CD4-positive, CD25-positive, alpha-beta regulatory T cell (primary cell): ENCODE measurements around the gene FSHR. TPM values are rescaled to one million over a fixed set of nuclear protein-coding genes. Genes with fewer than 3 reads are reported as not detected.

ENCODE experiments used
- ATAC-seq, 2 donors: fragments of 150-1000 bp; cut with Tn5 transposase; one replicate each; pipeline ENCODE4 v1.10.0; 2021; ENCODE audit warnings: low read depth in 2 of 2, moderate number of reproducible peaks in 2 of 2, moderate library complexity in 1 of 2
- DNase-seq, 3 donors: peaks; one replicate each; pipeline versions ENCODE4 v3.0.0 to v3.0.0-alpha.2; 2012 to 2022; ENCODE audit warnings: mixed read lengths in 1 of 3
- H3K27ac ChIP-seq: one replicate; pipeline ENCODE4 v1.7.0; 2013; ENCODE audit warnings: mild to moderate bottlenecking, low read length; ENCODE audit not compliant: insufficient read depth, poor library complexity, severe bottlenecking
- H3K27me3 ChIP-seq: one replicate; pipeline ENCODE4 v1.7.0; 2013; ENCODE audit warnings: low read length; ENCODE audit not compliant: control insufficient read depth, insufficient read depth
- H3K36me3 ChIP-seq: one replicate; pipeline ENCODE4 v1.7.0; 2013; ENCODE audit warnings: mild to moderate bottlenecking, low read length, moderate library complexity; ENCODE audit not compliant: control insufficient read depth, insufficient read depth
- H3K4me1 ChIP-seq: 2 replicates; pipeline ENCODE4 v1.7.0; 2013; ENCODE audit warnings: mild to moderate bottlenecking, low read length; ENCODE audit not compliant: insufficient read depth, control insufficient read depth, poor library complexity, severe bottlenecking
- H3K4me3 ChIP-seq: one replicate; pipeline ENCODE4 v1.7.0; 2013; ENCODE audit warnings: low read depth, mild to moderate bottlenecking, low read length, moderate library complexity
- H3K9me3 ChIP-seq, 2 experiments: 1 replicate in 1 of 2; 2 replicates in 1 of 2; pipeline ENCODE4 v1.7.0; 2013; ENCODE audit warnings: low read length in 2 of 2, mild to moderate bottlenecking in 1 of 2, moderate library complexity in 1 of 2; ENCODE audit not compliant: control insufficient read depth in 2 of 2
- H3K27ac Mint-ChIP-seq, 3 donors: one replicate each; pipeline ENCODE4 v1.8.0; 2020 to 2022; ENCODE audit warnings: mild to moderate bottlenecking in 3 of 3, mixed read lengths in 3 of 3, moderate library complexity in 2 of 3
- H3K27me3 Mint-ChIP-seq: one replicate; pipeline ENCODE4 v1.8.0; 2022; ENCODE audit warnings: mild to moderate bottlenecking, mixed read lengths
- H3K36me3 Mint-ChIP-seq: one replicate; pipeline ENCODE4 v1.8.0; 2020; ENCODE audit warnings: mixed read lengths
- H3K4me1 Mint-ChIP-seq, 4 donors: one replicate each; pipeline ENCODE4 v1.8.0; 2020 to 2022; ENCODE audit warnings: mixed read lengths in 4 of 4, mild to moderate bottlenecking in 1 of 4
- H3K4me3 Mint-ChIP-seq, 4 donors: one replicate each; pipeline ENCODE4 v1.8.0; 2020 to 2022; ENCODE audit warnings: mild to moderate bottlenecking in 4 of 4, mixed read lengths in 4 of 4, moderate library complexity in 3 of 4
- H3K9me3 Mint-ChIP-seq, 7 donors: one replicate each; pipeline ENCODE4 v1.8.0; 2020 to 2022; ENCODE audit warnings: mixed read lengths in 7 of 7, mild to moderate bottlenecking in 3 of 7, moderate library complexity in 2 of 7
- polyA plus RNA-seq, 4 donors: library from polyadenylated mRNA; unstranded; fragments of 300-500 nt; fragmentation: Illumina TruSeq; gene quantifications; one replicate each; pipeline ENCODE4 v1.2.3, GENCODE V29; 2021
- total RNA-seq: library from RNA; stranded (reverse); gene quantifications from one replicate; pipeline ENCODE4 v1.2.3, GENCODE V29; 2022

Gene FSHR
- total and polyA plus RNA-seq, 5 donors from 2014 or later: not detected

- Mint-ChIP-seq H3K4me1 (no peaks in the 10 kb centered on the region), H3K27ac (no peak overlapping the region), H3K27me3 (no peaks in the 10 kb centered on the region), H3K36me3 (no peaks in the 10 kb centered on the region), H3K9me3 (peaks cover 0 to 3% (median 0%) of the 10 kb centered on the region in 7 donors), H3K4me3 (no peak overlapping the region)
- Histone ChIP-seq H3K27ac (no peak overlapping the region), H3K36me3 (no peaks in the 10 kb centered on the region), H3K4me3 (no peak overlapping the region), H3K27me3 (no peaks in the 10 kb centered on the region), H3K9me3 (no peaks in the 10 kb centered on the region), H3K4me1 (no peaks in the 10 kb centered on the region)
- DNase-seq: no peak
- ATAC-seq: no peak
These were observed 110.8 kb downstream of the FSHR start for GRCh38 chr2:49043405-49043982.

DNA sequence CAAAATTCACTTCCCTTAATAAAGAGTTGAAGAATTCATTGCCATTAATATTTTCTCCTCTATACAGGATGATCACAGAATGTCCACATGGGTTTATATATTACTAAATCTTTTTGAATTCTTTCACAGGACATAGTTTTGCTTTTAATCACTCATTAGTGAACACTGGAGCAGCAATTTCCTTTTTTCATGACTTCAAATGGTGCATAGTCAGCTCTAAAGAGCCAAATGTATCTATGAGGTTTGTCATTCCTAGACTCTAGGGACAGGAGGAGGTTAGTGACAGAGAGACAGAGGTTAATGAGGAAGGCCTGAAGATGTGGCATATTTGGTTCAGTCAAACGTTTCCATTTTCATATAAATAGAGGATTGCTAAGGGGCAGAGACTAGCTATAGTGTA lies 111.8 kb downstream of the FSHR start:
- H3K36me3 Mint-ChIP-seq: no peaks in the 10 kb centered on the region
- H3K4me1 Mint-ChIP-seq: no peaks in the 10 kb centered on the region
- Histone ChIP-seq H3K36me3 (no peaks in the 10 kb centered on the region), H3K9me3 (no peaks in the 10 kb centered on the region), H3K4me1 (no peaks in the 10 kb centered on the region), H3K27ac (no peak overlapping the region), H3K4me3 (no peak overlapping the region), H3K27me3 (no peaks in the 10 kb centered on the region)
- H3K27me3 Mint-ChIP-seq: no peaks in the 10 kb centered on the region
- H3K27ac Mint-ChIP-seq: no peak overlapping the region
- no peak for DNase-seq
- peaks cover 0 to 3% (median 0%) of the 10 kb centered on the region in 7 donors for H3K9me3 Mint-ChIP-seq
- no peak overlapping the region for H3K4me3 Mint-ChIP-seq
- no peak for ATAC-seq

- H3K36me3 Mint-ChIP-seq: no peaks in the 10 kb centered on the region
These were observed 113.3 kb downstream of the FSHR start for GRCh38 chr2:49041061-49041460.

GRCh38 chr2:49037197-49037596 lies 117.1 kb downstream of the FSHR start:
- H3K9me3 ChIP-seq: no peaks in the 10 kb centered on the region
- no peak overlapping the region for H3K27ac ChIP-seq
- no peaks in the 10 kb centered on the region for H3K27me3 ChIP-seq
- no peak overlapping the region for H3K4me3 ChIP-seq
- no peaks in the 10 kb centered on the region for H3K4me1 ChIP-seq
- Mint-ChIP-seq H3K36me3 (no peaks in the 10 kb centered on the region), H3K27ac (no peak overlapping the region), H3K4me3 (no peak overlapping the region), H3K9me3 (peaks cover 0 to 4% (median 0%) of the 10 kb centered on the region in 7 donors), H3K4me1 (no peaks in the 10 kb centered on the region), H3K27me3 (no peaks in the 10 kb centered on the region)
- ATAC-seq: no peak
- DNase-seq: no peak
- no peaks in the 10 kb centered on the region for H3K36me3 ChIP-seq

More at GRCh38 chr2:49041061-49041460, 113.3 kb downstream of the FSHR start:
- Histone ChIP-seq H3K4me1 (no peaks in the 10 kb centered on the region), H3K4me3 (no peak overlapping the region), H3K27ac (no peak overlapping the region), H3K9me3 (no peaks in the 10 kb centered on the region), H3K27me3 (no peaks in the 10 kb centered on the region), H3K36me3 (no peaks in the 10 kb centered on the region)
- H3K4me1 Mint-ChIP-seq: no peaks in the 10 kb centered on the region
- no peak overlapping the region for H3K4me3 Mint-ChIP-seq
- ATAC-seq: no peak
- no peak overlapping the region for H3K27ac Mint-ChIP-seq
- DNase-seq: no peak
- H3K27me3 Mint-ChIP-seq: no peaks in the 10 kb centered on the region
- peaks cover 0 to 3% (median 0%) of the 10 kb centered on the region in 7 donors for H3K9me3 Mint-ChIP-seq

- Histone ChIP-seq H3K4me1 (no peaks in the 10 kb centered on the region), H3K9me3 (no peaks in the 10 kb centered on the region), H3K27ac (no peak overlapping the region), H3K36me3 (no peaks in the 10 kb centered on the region), H3K27me3 (no peaks in the 10 kb centered on the region), H3K4me3 (no peak overlapping the region)
- no peak for DNase-seq
- H3K27ac Mint-ChIP-seq: no peak overlapping the region
- H3K4me3 Mint-ChIP-seq: no peak overlapping the region
- H3K9me3 Mint-ChIP-seq: peaks cover 0 to 4% (median 0%) of the 10 kb centered on the region in 7 donors
- ATAC-seq: no peak
- no peaks in the 10 kb centered on the region for H3K27me3 Mint-ChIP-seq
- H3K36me3 Mint-ChIP-seq: no peaks in the 10 kb centered on the region
- H3K4me1 Mint-ChIP-seq: no peaks in the 10 kb centered on the region
These were observed 118.8 kb downstream of the FSHR start for GRCh38 chr2:49035481-49035880.

DNA sequence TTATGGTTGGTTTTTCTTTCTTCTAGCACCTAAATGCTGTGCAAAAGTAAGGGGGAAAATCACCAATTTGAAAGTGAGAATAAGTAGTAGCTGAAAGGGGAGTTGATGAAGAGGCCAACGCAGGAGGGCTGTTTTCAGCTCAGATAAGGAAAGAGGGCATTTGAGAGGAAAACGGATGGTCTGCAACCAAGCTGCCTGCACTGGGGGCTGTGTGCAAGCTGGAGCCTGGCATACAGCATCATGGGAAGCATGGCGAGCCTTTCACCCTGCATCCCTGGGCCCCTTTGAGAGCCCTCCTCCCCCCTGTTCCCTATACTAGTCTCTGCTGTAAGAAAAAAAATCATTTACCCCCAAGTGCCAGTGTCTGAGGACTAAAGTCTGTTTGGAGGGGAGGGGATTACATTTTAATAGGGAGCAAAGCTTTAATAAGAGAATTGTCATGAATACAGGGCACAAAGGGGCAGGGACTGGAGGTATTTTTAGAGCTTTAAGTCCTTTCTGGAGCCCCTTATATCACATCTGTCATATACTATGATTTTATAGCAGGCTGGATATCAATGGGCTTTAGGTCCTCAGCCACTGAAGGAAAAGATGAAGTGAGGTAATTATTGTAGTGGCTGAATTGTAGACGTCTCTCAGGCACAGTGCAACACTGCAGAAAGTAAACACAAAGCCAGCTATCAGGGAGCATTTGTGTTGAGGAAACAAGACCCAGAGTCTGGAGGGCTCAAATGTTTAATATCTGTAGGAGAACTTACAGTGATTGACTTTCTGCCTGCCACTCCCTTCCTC lies 120.7 kb downstream of the FSHR start:
- no peaks in the 10 kb centered on the region for H3K9me3 ChIP-seq
- Mint-ChIP-seq H3K27me3 (no peaks in the 10 kb centered on the region), H3K4me1 (no peaks in the 10 kb centered on the region), H3K27ac (no peak overlapping the region), H3K4me3 (no peak overlapping the region), H3K9me3 (peaks cover 0 to 2% (median 0%) of the 10 kb centered on the region in 7 donors), H3K36me3 (no peaks in the 10 kb centered on the region)
- H3K4me1 ChIP-seq: no peaks in the 10 kb centered on the region
- no peak for DNase-seq
- H3K27ac ChIP-seq: no peak overlapping the region
- no peak overlapping the region for H3K4me3 ChIP-seq
- H3K27me3 ChIP-seq: no peaks in the 10 kb centered on the region
- no peaks in the 10 kb centered on the region for H3K36me3 ChIP-seq
- no peak for ATAC-seq

DNA sequence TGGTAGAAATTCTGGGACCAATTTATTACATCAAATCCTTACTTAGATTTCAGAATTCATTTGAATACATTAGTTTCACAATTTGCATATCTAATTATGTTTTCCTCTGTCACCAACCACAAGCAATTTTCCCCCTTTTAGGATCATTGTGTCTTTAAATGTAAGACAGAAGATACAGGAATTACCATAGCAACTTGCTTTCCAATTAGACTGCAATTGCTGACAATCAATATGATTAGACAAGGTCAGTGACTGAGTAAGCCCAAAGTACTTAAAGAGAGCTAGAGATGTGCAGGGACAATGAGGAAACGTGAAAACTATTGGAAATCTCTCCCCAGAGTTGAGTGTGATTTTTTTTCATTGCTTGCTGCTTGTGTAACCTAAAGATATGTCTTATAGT lies 121.4 kb downstream of the FSHR start:
- ATAC-seq: no peak

DNA sequence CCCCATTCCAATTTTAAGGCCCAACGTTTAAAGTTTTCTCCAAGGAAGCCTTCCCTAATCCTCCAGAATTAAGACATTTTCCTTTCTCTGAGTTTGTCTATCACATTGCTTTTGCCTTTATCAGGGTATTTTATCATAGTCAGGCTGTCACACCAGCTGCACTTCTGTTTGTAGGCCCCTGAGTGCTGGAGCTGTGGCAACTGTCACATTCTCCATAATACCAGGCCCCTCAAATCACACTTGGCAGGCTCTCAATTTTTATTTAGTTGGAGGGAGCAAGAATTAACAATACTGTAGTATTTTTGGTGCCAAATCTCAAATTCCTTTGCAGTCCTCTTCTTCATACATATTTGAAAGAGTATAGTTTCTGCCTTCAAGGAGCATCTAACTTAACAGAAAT lies 122.2 kb downstream of the FSHR start:
- Mint-ChIP-seq H3K9me3 (peaks cover 0 to 4% (median 1%) of the 10 kb centered on the region in 7 donors), H3K27ac (no peak overlapping the region), H3K36me3 (no peaks in the 10 kb centered on the region), H3K4me3 (no peak overlapping the region), H3K27me3 (no peaks in the 10 kb centered on the region), H3K4me1 (no peaks in the 10 kb centered on the region)
- no peaks in the 10 kb centered on the region for H3K9me3 ChIP-seq
- DNase-seq (no peak), ATAC-seq (no peak)
- H3K36me3 ChIP-seq: no peaks in the 10 kb centered on the region
- H3K27ac ChIP-seq: no peak overlapping the region
- no peak overlapping the region for H3K4me3 ChIP-seq
- H3K27me3 ChIP-seq: no peaks in the 10 kb centered on the region
- H3K4me1 ChIP-seq: no peaks in the 10 kb centered on the region

More for the DNA sequence above, 121.4 kb downstream of the FSHR start:
- H3K27me3 ChIP-seq: no peaks in the 10 kb centered on the region
- H3K27me3 Mint-ChIP-seq: no peaks in the 10 kb centered on the region
- H3K36me3 Mint-ChIP-seq: no peaks in the 10 kb centered on the region
- no peaks in the 10 kb centered on the region for H3K4me1 Mint-ChIP-seq
- H3K9me3 ChIP-seq: no peaks in the 10 kb centered on the region
- H3K4me1 ChIP-seq: no peaks in the 10 kb centered on the region
- no peak overlapping the region for H3K4me3 Mint-ChIP-seq
- no peak overlapping the region for H3K4me3 ChIP-seq
- no peak overlapping the region for H3K27ac ChIP-seq
- H3K27ac Mint-ChIP-seq: no peak overlapping the region
- peaks cover 0 to 2% (median 1%) of the 10 kb centered on the region in 7 donors for H3K9me3 Mint-ChIP-seq
- H3K36me3 ChIP-seq: no peaks in the 10 kb centered on the region
- DNase-seq: no peak
